Astrocyte (in vitro differentiated cells and primary cell): ENCODE results near the gene GALNT2.

ENCODE experiments used
- EZH2 ChIP-seq: IDR thresholded peaks from 2 replicates; pipeline ENCODE4 v1.6.1; 2012; ENCODE audit warnings: mild to moderate bottlenecking, low read length, inconsistent platforms; ENCODE audit not compliant: insufficient read depth
- TF ChIP-seq, protein P1 (sequence below): IDR thresholded peaks from 2 replicates; pipeline ENCODE4 v1.5.1; 2011; ENCODE audit warnings: low read depth, mild to moderate bottlenecking, inconsistent platforms, low read length, moderate library complexity; ENCODE audit not compliant: insufficient read depth

DNA sequence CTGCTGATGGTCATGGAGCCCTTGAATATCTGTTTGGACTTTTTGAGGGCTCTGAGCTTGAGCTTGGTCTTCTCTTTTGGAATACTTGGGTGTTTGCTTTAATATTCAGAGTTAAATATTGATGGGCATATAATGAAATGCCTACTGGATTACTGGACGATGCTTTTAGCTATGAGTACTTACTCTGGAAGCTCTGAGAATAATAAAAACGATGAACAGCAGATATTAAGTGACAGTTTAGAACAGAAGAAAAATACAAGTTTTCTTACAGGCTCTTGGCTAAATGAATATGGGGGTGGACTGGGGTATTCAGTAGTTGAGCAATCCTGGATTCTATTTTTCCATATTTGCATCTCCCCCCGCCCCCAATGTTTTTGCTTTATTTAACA, 20.7 kb downstream of the GALNT2 start:
- TF ChIP-seq, protein P1, sequence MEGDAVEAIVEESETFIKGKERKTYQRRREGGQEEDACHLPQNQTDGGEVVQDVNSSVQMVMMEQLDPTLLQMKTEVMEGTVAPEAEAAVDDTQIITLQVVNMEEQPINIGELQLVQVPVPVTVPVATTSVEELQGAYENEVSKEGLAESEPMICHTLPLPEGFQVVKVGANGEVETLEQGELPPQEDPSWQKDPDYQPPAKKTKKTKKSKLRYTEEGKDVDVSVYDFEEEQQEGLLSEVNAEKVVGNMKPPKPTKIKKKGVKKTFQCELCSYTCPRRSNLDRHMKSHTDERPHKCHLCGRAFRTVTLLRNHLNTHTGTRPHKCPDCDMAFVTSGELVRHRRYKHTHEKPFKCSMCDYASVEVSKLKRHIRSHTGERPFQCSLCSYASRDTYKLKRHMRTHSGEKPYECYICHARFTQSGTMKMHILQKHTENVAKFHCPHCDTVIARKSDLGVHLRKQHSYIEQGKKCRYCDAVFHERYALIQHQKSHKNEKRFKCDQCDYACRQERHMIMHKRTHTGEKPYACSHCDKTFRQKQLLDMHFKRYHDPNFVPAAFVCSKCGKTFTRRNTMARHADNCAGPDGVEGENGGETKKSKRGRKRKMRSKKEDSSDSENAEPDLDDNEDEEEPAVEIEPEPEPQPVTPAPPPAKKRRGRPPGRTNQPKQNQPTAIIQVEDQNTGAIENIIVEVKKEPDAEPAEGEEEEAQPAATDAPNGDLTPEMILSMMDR = no peak
- no peak for TF ChIP-seq EZH2
